IPS-18c (cell line): ENCODE data around the gene AURKB.
"Not testable (repeated sequence)": the region's sequence is repeated elsewhere in the genome, so short reads cannot be mapped to it uniquely, and the experiment has no call there.

Source experiments
- H3K4me3 ChIP-seq: 2 replicates; pipeline ENCODE4 v1.7.0; 2013; ENCODE audit warnings: low read depth, mild to moderate bottlenecking, low read length, moderate library complexity; ENCODE audit not compliant: insufficient read depth
- H3K9me3 ChIP-seq: one replicate; pipeline ENCODE4 v1.6.1; 2013; ENCODE audit warnings: mild to moderate bottlenecking, low read length, moderate library complexity; ENCODE audit not compliant: control insufficient read depth, insufficient read depth

AURKB gene

DNA sequence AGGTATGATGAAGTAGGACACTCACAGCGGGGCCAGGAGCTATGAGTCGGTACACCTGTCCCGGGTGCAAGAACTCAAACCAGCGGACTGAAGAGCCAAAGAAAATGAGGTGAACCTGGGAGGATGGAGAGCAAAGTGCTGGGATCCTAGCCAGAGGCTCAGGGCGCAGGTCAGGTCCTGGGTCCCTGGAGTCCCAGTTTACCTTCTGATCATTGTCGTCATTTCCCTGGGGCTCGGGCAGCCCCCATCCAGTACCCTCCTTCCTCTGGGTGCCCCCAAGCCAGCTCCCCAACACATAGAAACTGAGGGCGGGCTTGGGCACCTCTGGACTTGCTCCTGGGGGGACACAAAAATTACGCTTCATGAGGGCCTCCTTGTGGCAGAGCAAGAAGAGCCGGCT, 21.3 kb upstream of the AURKB start:
- no peaks in the 10 kb centered on the region for H3K9me3 ChIP-seq
- no peak overlapping the region for H3K4me3 ChIP-seq

DNA sequence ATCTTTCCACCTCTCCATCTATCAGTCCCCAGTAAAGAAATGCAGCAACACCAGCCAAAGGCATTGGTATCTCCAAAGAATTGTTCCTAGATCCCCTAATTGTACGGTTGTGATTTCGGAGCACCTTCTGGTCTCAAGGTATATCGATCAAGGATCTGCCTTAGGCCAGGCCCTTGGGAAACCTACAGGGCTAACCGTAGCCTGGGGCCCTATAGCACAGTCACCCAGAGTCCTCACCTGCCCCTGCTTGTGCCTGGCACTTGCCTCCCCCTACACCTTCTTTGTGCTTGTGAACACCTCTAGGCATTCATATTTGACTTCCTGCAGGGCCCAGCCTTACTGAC, 16.8 kb upstream of the AURKB start:
- Histone ChIP-seq H3K4me3 (peak overlapping the region; percentile 63; the same call in 1 of the 2 replicates), H3K9me3 (no peaks in the 10 kb centered on the region)

DNA sequence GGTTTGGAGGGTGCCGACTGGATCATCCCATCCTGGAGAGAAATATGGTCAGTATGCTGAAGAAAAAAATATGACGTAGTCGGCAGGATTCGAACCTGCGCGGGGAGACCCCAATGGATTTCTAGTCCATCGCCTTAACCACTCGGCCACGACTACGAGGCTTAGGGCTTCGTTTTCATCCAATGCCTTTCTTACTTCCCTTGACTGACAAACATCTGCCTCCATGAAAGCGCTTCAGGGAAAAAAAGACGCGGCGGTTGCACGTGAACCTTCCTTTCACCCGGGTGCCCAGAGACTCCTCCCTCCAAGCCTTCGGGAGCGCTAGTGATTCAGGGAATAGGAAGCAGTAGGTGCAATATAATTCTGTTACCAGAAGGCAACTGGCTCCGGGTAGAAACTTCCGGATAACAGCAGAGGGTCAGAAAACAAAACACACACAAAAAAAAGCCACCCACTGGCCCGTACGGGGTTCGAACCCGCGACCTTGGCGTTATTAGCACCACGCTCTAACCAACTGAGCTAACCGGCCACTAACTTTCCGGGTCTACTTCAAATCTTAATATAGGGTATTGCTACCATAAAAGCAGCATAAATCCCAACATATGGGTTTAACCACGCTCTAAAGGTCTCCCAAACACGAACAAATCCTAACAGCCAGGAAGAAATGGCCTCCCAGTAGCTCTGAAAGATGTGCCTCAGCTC, 16.3 kb upstream of the AURKB start:
- H3K4me3 ChIP-seq: peak overlapping the region; percentile 63; the same call in 1 of the 2 replicates
- no peaks in the 10 kb centered on the region for H3K9me3 ChIP-seq

DNA sequence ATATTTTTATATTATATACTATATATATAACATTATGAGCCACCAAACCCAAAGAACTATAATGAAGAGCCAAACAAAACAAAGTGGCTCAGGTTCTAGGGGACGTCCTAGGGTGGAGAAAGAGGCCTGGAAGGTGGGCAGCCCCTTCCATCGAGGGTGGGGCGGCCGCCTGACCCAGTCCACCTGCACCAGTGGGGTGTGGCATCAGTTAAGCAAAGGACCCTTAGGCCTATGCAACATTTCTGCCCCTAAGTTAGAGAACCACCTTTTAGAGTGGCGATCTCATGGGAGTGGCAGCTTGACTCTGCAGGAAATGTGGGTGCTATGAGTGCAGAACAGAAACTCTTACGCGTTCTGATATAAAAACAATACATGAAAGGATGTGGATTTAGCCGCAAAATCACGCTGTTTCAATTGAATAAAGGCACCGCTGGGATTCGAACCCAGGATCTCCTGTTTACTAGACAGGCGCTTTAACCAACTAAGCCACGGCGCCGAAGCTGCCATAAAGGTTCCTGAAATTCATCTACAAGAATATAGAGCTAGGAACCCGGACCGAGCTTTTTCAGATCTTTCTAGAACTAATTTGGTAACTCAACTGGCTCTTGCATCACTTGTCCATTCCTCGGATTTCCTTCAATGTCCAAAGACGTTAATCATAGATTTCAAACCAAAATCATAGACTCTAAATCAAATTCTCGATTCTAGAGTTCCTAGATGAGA, 15.6 kb upstream of the AURKB start:
- peak overlapping the region; percentile 63; the same call in 1 of the 2 replicates for H3K4me3 ChIP-seq
- no peaks in the 10 kb centered on the region for H3K9me3 ChIP-seq

DNA sequence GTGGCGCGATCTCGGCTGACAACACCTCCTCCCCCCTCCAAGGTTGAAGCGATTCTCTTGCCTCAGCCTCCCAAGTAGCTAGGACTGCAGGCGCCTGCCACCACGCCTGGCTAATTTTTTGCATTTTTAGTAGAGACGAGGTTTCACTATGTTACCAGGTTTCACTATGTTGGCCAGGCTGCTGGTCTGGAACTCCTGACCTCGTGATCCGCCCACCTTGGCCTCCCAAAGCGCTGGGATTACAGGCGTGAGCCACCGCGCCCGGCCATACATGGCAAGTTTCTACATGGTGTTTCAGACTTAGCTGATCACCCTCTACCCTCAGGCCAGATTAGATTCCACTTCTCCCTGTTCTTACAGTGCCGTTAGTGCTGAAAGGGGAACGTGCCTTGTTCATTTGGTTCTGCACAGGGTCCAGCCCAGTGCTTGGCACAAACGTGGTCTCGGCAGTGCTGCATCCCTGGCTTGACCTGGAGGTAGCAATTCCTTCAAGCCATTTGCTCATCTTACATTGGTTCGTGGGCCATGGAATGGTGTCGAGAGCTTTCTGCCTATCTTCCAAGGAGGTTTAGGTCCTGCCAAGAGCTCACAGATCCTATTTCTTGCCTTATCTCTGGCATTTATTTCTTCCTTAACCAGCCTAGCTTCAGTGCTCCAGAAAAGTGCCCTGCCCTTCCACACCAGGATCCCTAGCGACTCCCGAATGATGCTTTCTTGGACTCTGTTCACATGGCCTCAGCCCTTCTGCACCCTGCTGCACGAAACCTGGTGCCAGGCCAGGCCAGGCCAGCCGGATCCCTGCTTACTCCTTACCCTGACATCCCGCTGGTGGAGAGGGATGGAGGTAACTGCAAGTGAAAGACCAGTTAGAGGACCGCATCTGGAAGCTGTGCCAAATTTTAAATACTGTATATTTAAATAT, 14.8 kb upstream of the AURKB start:
- no peaks in the 10 kb centered on the region for H3K9me3 ChIP-seq
- H3K4me3 ChIP-seq: no peak overlapping the region

DNA sequence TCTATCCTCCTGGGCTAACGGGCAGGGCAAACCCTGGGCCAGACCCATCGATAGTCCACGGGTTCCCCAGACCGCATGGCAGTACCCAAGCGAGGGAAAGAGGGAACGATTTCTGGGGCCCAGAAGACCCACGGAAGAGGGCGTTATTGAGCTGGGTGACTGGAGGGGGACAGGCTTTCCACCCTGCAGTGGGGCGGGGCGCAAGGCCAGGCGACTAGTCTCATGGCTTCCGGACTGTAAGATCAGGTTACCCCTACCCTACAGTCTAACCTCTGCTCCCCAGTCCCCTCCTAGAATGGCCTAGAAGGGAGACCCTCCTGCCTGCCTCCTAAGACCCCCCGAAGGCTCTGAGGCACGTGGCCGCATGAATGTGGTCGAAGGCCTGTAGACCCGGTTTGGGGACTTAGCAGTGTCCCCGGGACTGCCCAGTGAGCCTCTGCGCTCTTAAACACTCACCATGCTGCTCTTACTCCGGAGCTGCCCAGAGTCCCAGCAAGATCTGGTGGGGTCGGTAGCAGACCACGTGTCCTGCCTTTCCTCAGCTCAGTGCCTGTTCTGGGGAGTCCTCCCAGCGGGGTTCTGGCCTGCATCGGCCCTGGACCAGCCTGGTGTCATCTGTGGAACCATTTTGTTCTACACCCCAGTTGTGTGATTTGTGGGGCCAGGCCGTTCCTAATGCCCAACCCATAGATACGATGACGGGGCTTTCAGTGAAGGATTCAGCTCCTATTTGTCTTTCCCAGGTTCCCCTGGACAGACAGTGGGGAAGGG, 13.2 kb upstream of the AURKB start:
- Histone ChIP-seq H3K9me3 (no peaks in the 10 kb centered on the region), H3K4me3 (peak overlapping the region; percentile 86)

DNA sequence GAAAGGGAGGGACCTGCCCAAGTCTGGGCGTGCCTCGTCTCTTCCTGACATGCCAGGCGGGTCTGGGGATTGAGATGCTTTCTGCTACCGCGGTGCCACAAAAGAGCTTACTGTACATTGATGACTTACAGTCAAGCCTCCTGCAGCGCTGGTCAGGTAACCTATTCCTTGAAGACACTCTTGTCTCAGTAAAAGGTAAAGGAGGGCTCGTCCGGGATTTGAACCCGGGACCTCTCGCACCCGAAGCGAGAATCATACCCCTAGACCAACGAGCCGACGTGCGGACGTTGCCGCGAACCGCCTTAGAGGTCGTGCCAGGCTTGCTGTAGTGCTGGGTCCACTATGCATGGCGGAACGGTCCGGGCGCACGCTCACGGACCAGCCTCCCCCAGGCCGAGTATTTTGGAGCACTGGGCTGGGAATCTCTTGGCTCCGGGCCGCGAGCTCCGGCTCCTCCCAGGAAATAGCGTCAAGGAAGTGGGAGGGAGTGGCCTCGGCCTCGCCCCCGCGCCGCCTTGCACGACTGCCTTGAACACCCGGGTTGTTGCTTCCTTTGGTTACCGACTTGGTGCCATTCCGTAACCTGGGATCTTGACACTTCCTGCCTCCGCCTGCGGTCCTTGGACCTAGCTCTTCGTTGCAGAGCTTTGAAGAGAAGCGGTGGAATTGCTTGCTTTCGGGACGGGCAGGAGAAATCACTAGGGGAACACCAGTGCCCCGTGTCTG, 12.4 kb upstream of the AURKB start:
- H3K9me3 ChIP-seq: no peaks in the 10 kb centered on the region
- H3K4me3 ChIP-seq: peak overlapping the region; percentile 86

DNA sequence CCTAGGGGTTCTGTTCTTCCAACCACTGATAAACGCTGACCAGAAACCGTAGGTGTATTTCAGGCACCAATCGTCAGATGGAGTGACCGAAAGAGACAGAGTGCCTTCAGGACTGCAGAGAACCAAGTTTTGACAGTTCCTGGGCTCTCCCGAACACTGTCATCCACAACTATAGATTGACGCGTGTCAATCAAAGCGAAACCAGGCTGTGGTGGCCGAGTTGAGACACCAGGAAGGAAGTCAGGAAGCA, 11.9 kb upstream of the AURKB start:
- Histone ChIP-seq H3K4me3 (peak overlapping the region; percentile 86), H3K9me3 (no peaks in the 10 kb centered on the region)

DNA sequence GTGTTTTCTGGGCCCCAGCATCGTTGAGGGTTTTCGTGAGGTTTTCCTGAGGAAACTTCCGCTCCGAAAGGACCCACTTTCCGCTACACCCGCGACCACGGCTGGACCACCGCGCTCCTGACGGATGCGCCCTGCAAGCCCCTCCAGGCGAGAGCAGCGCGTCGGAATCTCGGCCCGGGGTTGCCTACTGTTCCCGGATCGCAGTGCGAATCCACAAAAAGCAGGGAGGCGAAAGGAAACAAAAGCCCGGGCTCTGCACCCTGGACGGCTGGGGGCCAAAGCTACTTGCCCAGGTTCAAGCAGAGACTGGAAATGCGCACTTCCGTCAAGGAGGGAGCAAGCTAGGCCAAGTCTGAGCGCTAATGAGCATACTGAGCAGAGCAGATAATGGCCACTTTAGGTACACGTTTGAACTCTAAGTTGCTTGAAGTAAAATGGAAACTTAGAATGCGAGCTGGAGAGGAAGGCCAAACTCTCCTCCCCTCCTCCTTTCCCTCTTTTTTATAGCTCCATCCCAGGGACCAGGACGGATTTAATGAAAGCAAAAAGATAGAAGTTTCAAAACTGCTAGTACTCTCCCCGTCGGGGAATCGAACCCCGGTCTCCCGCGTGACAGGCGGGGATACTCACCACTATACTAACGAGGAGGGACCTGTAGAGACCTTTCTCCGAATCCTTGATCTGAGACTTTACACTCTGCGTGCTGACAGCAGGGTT, 11.4 kb upstream of the AURKB start:
- peak overlapping the region; percentile 86 for H3K4me3 ChIP-seq
- H3K9me3 ChIP-seq: no peaks in the 10 kb centered on the region

DNA sequence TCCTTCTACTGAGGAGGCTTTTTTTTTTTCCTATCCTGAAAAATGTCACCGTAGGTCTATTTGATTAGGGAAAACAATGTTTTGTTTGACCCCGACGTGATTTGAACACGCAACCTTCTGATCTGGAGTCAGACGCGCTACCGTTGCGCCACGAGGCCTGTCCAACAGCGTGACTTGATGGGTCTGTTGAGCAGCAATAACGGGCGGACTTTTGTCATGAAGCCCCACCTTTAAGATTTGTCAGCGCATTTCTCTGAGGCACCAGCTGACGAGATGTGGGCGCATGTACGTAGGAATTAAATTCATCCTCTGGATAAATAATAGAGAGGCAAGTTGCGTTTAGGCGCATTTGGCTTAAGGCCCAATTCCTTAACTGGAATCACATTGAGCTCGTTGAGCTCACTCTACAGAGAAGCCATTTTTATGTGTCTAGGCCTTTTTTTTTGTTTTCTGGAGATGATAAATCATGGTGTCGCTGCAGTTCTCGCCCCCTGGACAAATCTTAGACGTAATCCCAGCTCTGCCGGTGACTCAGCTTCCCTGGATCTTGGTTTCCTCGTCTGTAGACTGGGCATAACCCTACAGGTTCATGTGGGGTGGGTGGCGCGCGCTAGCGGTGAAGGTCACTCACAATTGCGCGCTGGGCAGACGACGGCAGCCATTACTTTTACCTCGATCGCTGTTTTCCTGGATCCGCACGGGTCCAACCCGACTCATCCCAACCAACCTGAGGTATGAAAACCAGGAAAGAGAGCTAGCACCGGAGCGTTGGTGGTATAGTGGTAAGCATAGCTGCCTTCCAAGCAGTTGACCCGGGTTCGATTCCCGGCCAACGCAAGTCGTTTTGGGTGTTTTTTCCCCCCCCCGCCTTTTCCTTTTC, 10.6 kb upstream of the AURKB start:
- no peaks in the 10 kb centered on the region for H3K9me3 ChIP-seq
- peak overlapping the region; percentile 86 for H3K4me3 ChIP-seq

DNA sequence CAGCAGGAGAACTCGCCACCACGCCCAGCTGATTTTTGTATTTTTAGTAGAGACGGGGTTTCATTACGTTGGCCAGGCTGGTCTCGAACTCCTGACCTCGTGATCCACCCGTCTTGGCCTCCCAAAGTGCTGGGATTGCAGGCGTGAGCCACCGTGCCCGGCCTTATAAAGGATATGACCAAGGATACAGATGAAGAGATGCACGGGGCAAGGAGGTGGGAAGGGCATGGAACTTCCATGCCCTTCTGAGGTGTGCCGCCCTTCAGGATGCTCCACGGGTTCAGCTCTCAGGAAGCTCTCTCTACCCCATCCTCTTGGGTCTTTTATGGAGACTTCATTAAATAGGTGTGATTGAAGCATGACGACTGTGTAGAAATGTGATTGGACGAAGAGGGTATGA, 3.6 kb upstream of the AURKB start:
- not testable (repeated sequence) for H3K4me3 ChIP-seq, H3K9me3 ChIP-seq

DNA sequence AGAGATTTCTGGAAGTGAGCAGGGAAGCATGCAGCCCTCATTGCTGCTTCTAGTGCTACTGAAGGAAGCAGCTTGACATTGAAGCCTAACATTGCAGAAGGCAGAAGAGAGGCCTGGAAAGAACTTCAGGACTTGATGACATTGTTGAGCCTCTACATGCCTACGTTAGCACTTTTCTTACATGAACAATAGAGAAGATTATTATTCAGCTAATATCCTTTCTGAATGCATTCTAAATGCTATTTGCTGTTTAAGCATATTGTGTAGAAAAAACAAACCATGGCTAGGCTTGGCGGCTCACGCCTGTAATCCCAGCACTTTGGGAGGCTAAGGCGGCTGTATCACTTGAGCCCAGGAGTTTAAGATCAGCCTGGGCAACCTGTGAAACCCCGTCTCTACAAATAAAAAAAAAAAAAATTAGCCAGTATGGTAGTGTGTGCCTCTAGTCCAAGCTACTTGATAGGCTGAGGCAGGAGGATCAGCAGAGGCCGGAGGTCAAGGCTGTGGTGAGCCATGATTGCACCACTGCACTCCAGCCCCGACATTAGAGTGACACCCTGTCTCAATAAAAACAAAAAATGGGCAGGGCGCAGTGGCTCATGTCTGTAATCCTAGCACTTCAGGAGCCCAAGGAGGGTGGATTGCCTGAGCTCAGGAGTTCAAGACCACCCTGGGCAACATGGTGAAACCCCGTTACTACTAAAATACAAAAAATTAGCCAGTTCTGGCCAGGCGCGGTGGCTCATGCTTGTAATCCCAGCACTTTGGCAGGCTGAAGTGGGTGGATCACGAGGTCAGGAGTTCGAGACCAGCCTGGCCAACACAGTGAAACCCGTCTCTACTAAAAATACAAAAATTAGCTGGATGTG, 2.2 kb upstream of the AURKB start:
- no peak overlapping the region for H3K4me3 ChIP-seq
- H3K9me3 ChIP-seq: no peaks in the 10 kb centered on the region

DNA sequence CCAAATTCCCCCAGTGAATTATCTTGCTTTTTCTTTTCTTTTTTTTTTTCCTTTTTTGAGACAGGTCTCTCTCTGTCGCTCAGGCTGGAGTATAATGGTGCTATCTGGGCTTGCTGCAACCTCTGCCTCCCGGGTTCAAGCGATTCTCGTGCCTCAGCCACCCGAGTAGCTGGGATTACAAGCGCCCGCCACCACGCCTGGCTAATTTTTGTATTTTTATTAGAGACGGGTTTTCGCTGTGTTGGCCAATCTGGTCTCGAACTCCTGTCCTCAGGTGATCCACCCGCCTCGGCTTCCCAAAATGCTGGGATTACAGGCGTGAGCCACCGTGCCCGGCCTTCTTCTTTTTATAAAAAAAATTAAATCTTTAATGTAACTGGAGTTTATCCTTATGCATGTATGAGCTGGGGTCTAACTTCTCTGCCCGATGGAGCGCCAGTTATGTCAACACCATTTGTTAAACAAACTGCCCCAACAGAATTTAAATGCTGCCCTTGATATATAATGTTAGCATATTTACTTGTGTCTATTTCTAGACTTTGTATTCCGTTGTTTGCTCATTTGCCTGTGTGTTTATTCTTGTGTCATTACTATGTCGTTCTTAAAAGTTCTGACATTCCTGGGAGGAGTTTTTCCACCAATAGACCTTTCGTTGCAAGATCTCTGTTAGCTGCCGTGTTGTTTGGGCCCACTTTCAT, 535 bp upstream of the AURKB start:
- Histone ChIP-seq H3K9me3 (no peaks in the 10 kb centered on the region), H3K4me3 (peak overlapping the region; percentile 93; the same call in 1 of the 2 replicates)

DNA sequence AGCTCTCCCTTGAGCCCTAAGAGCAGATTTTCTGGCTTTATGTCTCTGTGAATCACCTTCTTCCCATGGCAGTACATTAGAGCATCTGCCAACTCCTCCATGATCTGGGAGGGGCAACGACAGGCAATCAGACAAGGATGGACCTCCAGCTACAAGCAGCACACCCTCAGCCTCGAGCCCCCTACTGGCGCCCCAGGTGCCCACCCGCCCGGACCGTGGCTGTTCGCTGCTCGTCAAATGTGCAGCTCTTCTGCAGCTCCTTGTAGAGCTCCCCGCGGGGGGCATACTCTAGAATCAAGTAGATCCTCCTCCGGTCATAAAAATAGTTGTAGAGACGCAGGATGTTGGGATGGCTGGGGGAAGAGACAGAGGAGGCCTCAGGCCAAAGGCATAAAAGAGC, 3.8 kb downstream of the AURKB start:
- Histone ChIP-seq H3K4me3 (no peak overlapping the region), H3K9me3 (no peaks in the 10 kb centered on the region)
